ENCODE measurements around the gene DDAH1.
"Not testable (repeated sequence)": the region's sequence is repeated elsewhere in the genome, so short reads cannot be mapped to it uniquely, and the experiment has no call there.

The DDAH1 gene

DNA sequence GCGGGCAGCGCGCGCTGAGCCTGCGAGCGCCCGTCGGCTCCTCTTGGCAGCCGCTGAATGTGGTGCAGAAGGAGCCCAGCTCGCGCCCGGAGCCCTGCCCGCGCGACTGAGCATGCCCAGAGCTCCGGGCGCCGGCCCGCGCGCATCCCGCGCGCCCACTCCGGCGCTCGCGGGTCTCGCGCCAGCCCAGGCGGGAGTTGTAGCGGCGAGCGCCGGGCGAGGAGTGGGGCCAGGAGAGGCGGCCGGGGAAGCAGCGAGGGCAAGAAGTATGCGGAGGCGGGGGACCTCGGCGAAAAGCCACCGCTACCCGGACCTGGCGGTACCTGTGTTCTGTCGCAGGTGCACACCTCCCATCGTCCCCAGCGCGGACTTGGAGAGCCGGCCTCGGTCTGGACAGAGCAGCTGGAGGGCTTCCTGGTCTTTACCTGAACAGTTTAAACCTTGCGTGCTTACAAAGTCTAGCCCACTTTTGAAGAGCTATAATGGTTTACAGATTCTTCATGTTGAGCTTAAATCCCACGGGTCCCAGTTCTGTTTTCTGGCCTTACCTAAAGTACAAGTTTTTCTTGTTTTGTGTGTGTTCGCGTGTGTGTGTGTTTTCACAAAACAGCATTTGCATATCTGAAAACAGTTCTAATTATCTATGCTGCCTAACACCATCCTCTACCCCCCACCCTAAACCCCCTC is at the start of gene DDAH1:
Gene DDAH1 (minus strand): TSS at position 61 of the 687 bp plus-strand sequence. CDS start 114 bp downstream, outside the sequence.
- DNase-seq: no peak

DNA sequence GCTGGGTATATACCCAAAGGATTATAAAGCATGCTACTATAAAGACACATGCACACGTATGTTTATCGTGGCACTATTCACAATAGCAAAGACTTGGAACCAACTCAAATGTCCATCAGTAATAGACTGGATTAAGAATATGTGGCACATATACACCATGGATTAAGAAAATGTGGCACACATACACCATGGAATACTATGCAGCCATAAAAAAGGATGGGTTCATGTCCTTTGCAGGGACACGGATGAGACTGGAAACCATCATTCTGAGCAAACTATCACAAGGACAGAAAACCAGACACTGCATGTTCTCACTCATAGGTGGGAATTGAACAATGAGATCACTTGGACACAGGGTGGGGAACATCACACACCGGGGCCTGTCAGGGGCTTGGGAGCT is 49.0 kb upstream of the DDAH1 start:
- DNase-seq: not testable (repeated sequence)

DNA sequence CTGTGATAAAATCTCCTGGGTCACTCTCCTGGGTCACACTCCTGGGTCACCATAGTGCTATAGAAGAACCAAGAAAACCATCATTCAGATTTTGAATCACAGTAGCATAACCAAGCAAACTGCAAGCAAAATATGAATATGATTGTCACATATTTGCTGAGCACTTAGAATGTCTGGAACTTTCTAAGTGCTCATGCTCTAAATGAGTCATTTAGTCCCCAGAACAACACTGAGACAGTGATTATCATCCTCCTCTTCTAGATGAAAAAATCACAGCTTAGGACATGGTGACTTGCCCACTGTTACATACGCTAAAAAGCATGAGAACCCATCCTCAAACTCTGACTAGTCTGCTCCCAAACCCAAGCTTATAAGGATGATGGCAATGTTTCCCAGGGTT is 39.5 kb upstream of the DDAH1 start:
- DNase-seq: no peak

DNA sequence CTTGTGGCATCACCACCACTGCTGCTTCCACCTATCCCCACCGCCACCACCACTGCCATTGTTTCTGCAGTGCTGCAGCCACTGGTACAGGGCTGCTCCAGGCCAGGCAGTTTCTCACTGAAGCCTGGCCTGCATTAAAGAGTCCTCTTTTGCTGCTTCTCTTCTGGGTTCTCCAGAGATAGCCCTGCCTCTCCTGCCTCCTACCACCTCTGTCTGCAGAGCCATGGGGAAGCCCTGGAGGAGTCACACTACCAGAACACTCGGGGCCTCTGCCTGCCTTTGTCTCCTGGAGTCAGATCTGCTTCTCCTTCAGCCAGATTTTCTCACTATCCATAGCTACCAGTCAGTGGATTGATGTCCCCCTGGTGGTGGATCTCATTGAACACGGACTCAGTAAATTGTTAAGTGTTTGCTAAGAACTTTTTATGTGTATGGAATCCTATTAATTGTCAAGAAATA is 37.7 kb upstream of the DDAH1 start:
- no peak for DNase-seq

DNA sequence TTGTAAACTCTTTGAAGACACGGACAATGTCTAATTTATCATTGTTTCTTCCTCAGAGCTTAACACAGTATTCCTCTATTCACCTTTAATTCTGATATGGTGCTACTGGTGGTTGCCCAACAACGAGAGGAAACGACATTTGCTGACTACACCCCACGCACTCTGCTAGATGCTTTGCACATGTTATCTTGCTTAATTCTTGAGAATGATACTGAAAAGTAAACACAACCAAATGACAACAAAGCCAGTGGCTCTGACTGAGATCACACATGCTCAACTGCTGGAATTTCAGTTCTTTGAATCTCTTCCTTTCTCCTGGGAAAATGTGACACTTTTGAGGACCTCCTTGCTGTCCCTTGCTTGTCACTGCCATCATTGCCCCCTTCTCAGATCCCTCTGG is 37.2 kb upstream of the DDAH1 start:
- no peak for DNase-seq

DNA sequence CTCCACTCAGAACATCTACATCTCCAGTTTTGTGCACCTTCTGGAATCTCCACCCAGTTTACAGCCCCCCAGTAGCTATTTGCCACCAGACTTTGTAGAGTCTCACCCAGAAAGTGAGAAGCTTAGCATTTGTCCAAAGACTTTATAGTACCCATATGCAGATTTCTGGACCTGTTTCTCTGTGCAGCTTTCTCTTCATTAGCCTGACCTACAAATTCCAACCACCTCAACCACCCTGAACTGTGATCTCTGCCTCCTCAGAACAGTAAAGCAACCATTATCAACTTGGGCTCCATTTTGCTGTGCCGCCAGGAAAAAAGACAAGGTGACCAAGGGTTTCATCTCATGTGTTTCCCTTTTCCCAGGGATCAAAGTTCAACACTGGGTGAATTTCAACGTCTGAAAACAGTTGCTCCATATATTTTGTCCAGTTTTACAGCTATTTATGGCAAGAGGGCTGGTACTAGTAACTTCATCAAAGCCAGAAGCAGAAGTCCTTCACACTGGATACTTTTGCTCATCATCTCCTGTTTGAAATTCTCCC is 36.5 kb upstream of the DDAH1 start:
- DNase-seq: no peak

DNA sequence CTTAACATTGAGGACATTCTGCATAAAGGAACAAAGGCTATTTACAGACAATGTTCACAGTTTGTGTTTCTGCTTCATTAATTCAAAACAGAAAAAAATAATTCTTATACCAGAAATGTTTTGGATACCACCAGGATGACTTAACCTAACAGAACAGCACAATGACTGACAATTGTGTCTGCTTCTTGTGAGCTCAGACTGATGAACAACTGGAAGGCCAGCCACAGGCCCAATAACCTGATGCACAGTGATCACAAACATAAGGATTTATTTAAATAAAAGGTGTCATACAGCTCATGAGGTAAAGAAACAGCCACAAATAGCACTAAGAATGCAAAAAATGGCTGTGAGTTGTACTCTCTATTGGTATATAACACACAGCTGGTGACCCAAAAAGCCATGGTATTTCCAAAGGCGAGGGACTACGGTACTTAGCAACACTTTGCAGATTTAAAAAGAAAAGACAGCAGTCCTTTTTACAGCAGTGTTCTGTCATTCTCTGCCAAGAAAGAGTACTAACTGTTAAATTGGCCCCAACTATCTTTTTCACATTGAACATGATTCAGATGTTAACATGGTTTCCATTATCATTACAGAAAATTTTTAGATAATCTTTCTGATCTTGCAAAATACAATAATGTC is 32.1 kb upstream of the DDAH1 start:
- no peak for DNase-seq

DNA sequence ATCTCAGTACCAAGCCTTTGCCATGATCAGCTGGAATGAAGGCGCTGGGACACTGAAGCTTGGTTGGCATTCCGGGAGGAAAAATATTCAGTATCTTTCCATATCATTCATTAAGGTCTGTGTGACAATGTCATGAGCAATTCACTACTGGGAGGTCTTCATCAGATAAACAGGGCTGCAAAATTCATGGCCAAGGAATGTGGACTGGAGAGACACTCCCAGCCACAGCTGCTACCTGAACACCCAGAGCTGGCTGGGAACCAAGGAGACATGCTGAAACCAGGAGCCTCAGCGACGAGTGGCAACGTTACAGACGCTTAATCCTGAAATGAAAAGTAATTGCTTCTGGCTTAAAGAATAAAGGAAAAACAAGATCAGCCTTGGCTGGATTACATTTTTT is 30.6 kb upstream of the DDAH1 start:
- DNase-seq: no peak

DNA sequence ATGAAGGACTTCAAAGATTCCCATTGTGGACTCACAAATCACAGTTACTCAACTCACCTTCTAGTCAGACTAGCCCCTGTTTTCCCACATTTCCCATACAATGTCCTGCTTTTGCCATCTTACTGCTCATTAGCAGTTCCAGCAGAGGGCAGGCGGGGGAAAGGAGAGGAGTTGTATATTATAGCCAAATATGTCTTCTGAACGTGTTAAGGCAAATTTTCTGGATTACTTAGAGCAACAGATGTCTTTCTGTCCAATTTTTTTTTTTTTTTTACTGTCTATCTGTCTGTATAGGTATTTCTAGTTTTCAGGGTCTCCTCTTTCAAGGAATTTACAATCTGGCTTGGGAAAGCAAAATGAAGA is 29.9 kb upstream of the DDAH1 start:
- DNase-seq: no peak

DNA sequence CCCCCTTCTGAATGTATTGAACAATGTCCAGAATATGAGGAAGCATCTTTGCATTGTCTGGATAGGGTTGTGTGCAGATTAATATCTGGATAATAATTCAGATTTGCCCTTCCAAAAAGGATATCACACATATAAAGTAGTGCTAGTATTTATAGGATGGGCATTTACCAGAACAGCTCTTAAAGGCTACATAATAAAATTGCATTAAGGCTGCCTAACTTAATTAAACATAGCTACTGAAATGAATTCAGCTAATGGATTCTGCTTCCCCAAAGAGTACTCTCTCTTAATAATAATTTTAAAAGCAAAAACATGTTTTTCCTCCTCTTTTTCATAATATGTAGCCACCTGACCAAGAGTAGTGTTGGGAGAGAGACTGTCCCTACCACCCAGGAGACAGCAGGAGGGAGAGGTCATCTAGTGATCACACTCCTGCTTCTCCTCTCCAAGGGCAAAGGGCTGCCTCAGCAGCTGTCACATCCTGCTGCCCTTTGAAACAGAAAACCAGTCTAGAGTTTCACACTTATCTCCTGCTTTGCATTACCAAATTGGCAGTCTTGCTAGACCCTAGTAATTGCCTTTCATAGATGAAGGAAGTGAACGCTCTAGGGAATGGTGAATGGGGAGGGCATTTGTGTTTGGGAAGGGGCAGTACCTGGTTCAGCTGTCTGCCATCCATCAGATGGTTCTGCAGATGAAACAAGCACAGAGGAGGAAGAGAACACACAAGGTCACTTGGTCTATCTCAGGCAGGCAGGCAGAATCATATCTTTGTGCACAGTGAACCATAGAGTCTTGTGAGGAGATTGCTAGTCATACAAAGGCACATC is 29.3 kb upstream of the DDAH1 start:
- DNase-seq: no peak

DNA sequence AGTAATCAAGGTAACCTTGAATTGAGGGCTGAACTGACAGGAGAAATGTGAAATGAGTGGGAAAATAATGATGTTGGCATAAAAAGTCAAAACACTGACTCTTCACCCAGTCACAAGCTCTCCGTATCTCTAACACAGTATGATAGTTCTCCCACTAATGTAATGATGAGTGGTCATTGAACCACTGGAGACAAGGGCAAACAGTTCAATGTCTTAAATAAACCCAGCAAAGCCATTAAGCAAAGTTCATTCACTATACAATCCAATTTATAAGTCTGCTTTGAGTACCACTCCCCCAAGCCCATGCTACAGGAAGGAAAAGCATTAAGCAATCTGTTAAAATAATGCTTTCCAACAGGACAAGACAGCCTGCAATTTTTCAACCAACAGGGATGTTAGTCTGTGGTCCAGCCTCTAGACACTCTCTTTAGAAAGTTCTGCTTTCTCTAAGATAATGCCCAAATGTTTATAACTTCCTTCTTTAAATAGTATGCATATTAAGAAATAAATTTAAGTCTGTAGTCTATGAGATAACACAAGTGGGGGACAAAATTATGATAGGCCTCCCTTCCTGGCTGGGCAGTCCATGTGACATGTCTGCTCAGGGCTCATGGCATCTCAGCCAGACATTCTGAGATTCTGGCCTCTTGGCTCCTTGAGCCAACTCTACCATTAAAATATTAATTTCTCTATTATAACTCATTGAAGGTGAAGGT is 25.5 kb upstream of the DDAH1 start:
- DNase-seq: no peak

DNA sequence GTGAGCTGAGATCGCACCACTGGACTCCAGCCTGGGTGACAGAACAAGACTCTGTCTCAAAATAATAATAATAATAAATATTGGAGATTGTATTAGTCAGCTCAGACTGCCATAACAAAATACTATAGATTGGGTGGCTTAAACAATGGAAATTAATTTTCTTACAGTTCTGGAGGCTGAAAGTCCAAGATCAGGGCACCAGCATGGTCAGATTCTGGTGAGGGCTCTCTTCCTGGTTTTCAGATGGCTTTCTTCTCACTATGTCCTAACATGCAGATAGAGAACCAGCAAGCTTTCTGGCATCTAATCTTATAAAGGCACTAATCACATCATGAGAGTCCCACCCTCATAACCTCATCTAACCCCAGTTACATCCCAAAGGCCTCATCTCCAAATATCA is 23.2 kb upstream of the DDAH1 start:
- no peak for DNase-seq

DNA sequence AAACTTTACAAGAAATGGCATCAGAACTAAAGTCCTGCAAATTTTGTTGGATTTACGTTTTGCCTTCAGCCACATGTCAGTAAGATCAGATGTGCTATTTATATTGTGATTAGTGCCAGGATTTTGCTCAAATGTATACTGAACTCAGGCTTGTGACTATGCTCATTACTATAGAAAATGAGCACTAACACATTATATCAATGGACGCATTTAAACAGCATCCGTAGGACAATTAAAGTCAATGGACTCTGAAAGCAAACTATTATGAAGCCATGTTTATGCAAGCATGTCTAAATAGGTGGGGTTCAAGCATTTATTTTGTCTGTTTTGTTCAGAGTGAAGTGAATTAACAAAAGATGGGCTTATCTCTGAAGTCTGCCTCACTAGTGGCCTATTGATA is 20.6 kb upstream of the DDAH1 start:
- DNase-seq: no peak

DNA sequence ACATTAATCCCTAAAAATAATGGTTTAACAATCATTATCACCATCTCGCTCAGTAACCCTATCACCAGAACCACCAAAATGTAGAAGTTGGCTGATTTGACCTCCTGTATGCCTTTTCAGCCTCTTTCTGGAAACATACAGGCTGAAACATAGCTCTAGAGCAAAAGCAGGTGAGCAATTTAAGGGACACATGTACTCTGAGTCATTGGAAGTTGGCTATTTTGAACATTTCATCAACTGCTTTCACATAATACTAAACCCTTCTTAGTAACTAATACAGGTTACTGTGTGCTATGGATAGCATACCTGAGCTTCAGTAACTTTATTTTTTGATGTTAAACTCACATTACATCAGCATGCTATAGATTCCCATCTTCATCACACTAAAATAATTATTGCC is 19.8 kb upstream of the DDAH1 start:
- no peak for DNase-seq

DNA sequence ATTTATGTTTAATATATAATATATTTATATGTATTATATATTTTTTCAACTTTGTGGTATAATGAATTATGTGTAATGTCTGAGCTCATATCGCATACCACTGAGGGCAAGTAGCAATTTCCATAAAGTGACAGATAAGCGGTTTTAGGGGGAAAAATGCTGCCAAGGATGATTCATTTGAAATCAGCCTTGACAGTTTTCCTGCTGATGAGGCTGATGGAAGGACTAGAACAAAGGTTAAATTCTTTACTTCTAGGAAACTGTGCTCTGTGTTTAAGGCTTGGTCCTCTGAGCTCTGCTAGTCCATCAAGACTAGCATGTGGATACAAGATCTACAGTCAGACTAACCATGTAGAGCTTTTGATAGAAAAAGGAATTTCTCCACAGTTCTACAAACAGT is 19.3 kb upstream of the DDAH1 start:
- no peak for DNase-seq

DNA sequence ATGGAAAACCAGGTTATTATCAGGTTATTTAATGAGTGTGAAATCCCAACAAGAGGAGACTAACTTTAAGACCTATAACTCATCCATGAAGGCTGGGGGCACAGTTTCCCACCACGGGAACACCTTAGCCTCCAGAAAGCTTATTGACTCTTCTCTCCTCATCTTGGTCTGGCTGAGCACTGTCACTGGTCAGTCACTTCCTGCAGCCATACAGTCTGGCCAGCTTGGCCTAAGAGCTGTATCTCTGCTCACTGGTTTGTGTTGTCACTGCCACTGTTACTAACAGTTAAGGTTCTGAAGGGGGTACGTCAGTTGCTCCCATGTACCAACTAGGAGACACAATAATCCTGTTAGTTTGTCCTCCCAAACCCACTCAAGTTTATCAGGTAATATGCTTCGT is 16.7 kb upstream of the DDAH1 start:
- DNase-seq: no peak

DNA sequence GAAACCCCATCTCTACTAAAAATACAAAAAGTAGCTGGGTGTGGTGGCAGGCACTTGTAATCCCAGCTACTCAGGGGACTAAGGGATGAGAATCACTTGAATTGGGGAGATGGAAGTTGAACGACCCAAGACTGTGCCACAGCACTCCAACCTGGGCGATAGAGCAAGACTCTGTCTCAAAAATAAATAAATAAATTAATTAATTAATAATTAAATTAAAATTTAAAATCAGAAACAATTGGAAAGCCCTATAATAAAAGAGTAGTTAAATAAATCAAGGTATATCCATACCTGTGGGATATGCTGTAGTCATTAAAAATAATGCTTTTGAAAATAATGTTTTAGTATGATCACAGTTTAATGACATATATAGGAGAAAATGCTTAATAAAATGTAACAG is 15.6 kb upstream of the DDAH1 start:
- no peak for DNase-seq

DNA sequence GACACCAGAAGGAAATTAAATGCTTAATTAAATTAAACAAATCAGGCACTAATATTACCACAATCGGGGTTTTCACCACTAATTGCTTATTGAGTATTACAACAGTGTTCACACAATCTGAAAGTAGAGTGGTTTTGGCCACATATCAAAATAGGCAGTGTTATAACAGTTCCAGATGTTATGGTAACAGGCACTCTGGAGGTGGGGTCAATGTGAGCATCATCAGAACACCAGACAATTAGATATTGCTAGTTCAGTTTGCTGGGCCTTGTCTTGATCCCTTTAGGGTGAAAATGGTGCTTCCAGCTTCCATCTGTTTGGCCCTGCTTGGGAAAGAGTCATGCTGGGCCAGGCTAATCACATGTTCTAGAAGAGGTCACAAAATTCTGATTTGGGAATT is 14.5 kb upstream of the DDAH1 start:
- no peak for DNase-seq

DNA sequence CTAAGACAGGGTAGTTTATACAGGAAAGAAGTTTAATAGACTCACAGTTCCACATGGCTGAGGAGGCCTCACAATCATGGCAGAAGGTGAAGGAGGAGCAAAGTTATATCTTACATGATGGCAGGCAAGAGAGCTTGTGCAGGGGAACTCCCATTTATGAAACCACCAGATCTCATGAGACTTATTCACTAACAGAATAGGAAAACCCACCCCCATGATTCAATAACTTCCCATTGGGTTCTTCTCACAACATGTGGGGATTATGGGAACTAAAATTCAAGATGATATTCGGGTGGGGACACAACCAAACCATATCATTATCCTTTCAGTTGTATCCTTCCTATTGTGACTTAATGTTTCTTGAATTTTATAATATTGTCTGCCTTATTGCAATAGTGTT is 13.4 kb upstream of the DDAH1 start:
- DNase-seq: no peak

DNA sequence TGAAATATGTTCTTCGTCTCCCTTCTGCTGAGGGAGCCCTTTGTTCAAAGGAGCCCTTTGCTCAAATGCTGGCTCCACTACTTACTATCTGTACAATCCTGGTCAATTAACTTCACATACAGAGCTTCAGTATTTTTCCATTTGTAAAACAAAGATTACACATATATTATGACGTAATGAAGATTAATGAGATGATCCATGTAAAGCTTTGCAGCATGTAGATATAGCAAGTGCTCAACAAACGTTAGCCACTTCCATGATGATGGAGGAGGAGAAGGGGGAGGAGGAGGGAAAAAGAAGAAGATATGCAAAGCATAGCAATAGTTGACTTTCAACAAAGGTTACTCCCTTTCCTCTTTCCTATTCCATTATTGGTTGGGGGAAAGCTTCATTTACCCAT is 10.1 kb upstream of the DDAH1 start:
- no peak for DNase-seq

DNA sequence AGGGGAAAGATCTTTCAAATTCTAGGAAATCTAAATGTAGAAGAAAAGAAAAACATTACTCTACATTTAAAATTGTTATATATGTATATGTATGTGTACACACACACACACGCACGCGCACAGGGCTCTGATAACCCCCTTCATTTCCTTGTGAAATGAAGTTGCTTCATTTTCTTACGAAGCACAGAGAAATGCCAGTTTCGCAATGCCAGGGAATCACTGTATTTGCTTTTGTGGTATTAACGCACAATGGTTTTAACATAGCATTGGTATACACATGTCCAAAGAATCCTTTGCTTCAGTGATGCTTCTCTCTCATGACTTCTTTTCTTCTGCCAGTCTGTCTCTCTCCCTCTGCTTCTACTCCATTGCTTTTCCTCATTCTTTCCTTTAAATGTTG is 8.4 kb upstream of the DDAH1 start:
- DNase-seq: no peak

DNA sequence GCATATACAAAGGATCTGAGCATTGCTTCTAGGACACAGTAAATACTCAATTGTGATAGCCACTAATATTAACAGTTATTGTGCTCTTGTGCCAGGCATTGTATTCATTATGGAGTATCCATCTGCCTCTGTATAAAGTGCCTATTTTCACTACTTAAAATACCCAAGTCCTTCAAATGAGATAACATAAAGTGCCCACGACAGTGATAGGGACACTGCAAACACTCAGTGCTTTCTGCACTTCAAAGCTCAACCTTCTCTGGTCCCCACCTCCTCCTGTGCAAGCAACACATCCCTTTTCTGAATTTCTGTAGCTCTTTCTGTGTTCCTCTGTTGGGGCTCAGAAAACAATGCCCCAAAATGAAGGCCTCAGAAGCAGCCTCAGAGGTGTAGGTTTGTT is 6.6 kb upstream of the DDAH1 start:
- DNase-seq: no peak

DNA sequence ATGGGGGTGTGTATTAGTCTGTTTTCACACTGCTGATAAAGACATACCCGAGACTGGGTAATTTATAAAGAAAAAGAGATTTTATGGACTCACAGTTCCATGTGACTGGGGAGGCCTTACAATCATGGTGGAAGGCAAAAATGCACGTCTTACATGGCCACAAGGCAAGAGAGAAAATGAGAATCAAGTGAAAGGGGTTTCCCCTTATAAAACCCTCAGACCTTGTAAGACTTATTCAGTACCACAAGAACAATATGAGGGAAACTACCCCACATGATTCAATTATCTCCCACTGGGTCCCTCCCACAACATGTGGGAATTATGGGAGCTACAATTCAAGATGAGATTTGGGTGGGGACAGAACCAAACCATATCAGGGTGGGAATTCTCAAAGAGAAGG is 5.2 kb upstream of the DDAH1 start:
- not testable (repeated sequence) for DNase-seq
